Stimulated activated naive B cell treated with anti-CD40 and anti-IgM and Interleukin-4, amounts not matched to agents 10 μg/mL and 1 μg/mL and 100 μg/mL, for 72 hours (primary cell): ENCODE data around the gene CALHM3.

Experiments
- ATAC-seq, 2 donors: fragments of 150-1000 bp; cut with Tn5 transposase; replicated peaks; 2 replicates each; pipeline ENCODE4 v1.10.0; 2021; ENCODE audit warnings: moderate library complexity in 1 of 2
- DNase-seq: peaks from one replicate; pipeline ENCODE4 v3.0.0; 2021
- H3K27ac Mint-ChIP-seq: one replicate; pipeline ENCODE4 v1.8.0; 2022; ENCODE audit warnings: mild to moderate bottlenecking, mixed read lengths
- H3K27me3 Mint-ChIP-seq, 2 donors: one replicate each; pipeline ENCODE4 v1.8.0; 2022; ENCODE audit warnings: mixed read lengths in 2 of 2
- H3K36me3 Mint-ChIP-seq, 2 donors: one replicate each; pipeline ENCODE4 v1.8.0; 2022; ENCODE audit warnings: mixed read lengths in 2 of 2, mild to moderate bottlenecking in 1 of 2
- H3K4me1 Mint-ChIP-seq, 2 donors: one replicate each; pipeline ENCODE4 v1.8.0; 2022; ENCODE audit warnings: mixed read lengths in 2 of 2, mild to moderate bottlenecking in 1 of 2
- H3K4me3 Mint-ChIP-seq, 2 donors: one replicate each; pipeline ENCODE4 v1.8.0; 2022; ENCODE audit warnings: mild to moderate bottlenecking in 2 of 2, mixed read lengths in 2 of 2, moderate library complexity in 1 of 2
- H3K9me3 Mint-ChIP-seq, 2 donors: one replicate each; pipeline ENCODE4 v1.8.0; 2022; ENCODE audit warnings: mixed read lengths in 2 of 2, mild to moderate bottlenecking in 1 of 2

Gene CALHM3

DNA sequence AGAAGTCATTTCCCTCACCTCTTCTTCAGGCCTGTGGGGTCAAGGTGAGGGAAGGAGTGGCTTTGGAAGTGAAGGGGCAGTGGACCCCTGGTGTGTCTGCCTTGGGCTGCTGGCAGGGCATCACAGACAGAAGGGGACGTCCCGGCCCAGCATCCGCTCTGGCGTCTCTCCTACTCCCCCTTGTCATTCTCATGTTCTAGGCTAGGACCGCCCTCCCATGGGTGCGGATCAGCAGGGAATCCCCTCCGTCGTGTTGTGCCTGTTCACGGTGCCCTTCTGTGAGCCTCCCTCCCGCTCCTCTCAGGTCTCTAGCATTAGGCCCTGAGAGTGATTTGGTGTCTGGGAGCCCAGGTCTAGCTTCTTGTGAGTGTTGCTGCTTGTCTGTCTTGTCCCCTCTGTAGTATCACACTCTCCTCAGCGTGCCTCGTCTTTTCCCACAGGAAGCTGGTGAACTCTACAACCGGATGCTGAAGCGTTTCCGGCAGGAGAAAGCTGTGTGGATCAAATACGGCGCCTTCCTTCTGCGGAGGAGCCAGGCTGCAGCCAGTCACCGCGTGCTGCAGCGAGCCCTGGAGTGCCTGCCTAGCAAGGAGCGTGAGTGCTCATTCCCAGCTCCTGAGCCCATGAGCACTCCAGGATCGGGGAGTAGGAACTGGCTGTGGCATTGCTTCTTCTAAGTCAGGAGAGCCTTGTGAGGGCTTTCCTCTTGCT lies 35.4 kb downstream of the CALHM3 start:
- Mint-ChIP-seq H3K27me3 (no peaks in the 10 kb centered on the region), H3K4me1 (peaks cover 0 to under 1% of the 10 kb centered on the region in 2 donors), H3K27ac (peak overlapping the region; percentile 81), H3K9me3 (no peaks in the 10 kb centered on the region), H3K36me3 (peaks cover 47 to 79% of the 10 kb centered on the region in 2 donors), H3K4me3 (peak overlapping the region in 1 of 2 donors; percentile 29)
- DNase-seq (no peak), ATAC-seq (no peak)

DNA sequence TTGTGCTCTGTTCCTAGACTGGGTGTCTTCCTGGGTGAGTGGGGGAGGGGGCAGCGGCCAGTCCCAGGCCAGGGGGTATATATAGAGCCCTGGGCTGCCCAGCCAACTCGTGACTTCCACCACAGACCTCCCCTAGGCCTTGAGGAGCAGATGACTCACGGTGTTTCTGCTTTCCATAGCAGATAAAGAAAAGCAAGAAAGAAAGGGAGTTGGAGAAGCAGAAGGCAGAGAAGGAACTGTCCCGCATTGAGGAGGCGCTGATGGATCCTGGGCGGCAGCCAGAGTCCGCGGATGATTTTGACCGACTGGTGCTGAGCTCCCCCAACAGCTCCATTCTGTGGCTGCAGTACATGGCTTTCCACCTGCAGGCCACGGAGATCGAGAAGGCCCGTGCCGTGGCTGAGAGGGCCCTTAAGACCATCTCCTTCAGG lies 37.0 kb downstream of the CALHM3 start:
- H3K36me3 Mint-ChIP-seq = peaks cover 48 to 78% of the 10 kb centered on the region in 2 donors
- H3K4me3 Mint-ChIP-seq = no peak overlapping the region
- H3K27me3 Mint-ChIP-seq = no peaks in the 10 kb centered on the region
- no peak overlapping the region for H3K27ac Mint-ChIP-seq
- H3K9me3 Mint-ChIP-seq = no peaks in the 10 kb centered on the region
- ATAC-seq (no peak), DNase-seq (no peak)
- no peaks in the 10 kb centered on the region for H3K4me1 Mint-ChIP-seq

GRCh38 chr10:103441611-103442010 lies 37.4 kb downstream of the CALHM3 start:
- Mint-ChIP-seq H3K27me3 (no peaks in the 10 kb centered on the region), H3K9me3 (no peaks in the 10 kb centered on the region), H3K36me3 (peaks cover 52 to 79% of the 10 kb centered on the region in 2 donors), H3K4me3 (no peak overlapping the region), H3K27ac (no peak overlapping the region), H3K4me1 (no peaks in the 10 kb centered on the region)
- ATAC-seq = no peak
- DNase-seq = no peak

DNA sequence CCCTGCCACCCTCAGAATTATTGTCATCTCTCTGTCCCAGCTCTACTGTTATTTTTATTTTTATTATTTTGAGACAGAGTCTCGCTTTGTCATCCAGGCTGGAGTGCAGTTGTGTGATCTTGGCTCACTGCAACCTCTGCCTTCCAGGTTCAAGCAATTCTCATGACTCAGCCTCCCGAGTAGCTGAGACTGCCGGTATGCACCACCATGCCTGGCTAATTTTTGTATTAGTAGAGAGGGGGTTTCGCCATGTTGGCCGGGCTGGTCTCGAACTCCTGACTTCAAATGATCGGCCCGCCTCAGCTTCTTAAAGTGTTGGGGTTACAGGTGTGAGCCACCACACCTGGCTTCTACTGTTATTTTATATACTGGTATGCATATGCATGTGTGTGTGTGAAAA lies 37.8 kb downstream of the CALHM3 start:
- Mint-ChIP-seq H3K27ac (no peak overlapping the region), H3K4me3 (no peak overlapping the region), H3K27me3 (no peaks in the 10 kb centered on the region), H3K4me1 (no peaks in the 10 kb centered on the region), H3K9me3 (no peaks in the 10 kb centered on the region), H3K36me3 (peaks cover 51 to 79% of the 10 kb centered on the region in 2 donors)
- DNase-seq (no peak), ATAC-seq (no peak)

DNA sequence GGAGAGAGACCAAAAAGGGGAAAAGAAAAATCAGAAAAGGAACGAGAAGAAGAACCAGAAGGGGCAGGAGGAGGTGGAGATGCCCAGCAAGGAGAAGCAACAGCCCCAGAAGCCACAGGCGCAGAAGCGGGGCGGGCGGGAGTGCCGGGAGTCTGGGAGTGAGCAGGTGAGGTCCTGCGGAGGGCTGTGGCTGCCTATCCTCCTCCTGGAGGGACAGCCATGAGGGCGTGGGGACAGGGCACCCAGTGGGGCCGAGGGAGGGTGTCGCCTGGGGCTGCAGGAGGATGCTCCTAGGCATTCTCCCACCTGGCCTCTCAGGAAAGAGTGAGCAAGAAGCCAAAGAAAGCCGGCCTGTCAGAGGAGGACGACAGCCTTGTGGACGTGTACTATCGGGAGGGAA lies 38.6 kb downstream of the CALHM3 start:
- Mint-ChIP-seq H3K36me3 (peaks cover 46 to 71% of the 10 kb centered on the region in 2 donors), H3K4me1 (no peaks in the 10 kb centered on the region), H3K27me3 (no peaks in the 10 kb centered on the region), H3K27ac (peak overlapping the region; percentile 85), H3K9me3 (no peaks in the 10 kb centered on the region), H3K4me3 (no peak overlapping the region)
- ATAC-seq (no peak), DNase-seq (no peak)

DNA sequence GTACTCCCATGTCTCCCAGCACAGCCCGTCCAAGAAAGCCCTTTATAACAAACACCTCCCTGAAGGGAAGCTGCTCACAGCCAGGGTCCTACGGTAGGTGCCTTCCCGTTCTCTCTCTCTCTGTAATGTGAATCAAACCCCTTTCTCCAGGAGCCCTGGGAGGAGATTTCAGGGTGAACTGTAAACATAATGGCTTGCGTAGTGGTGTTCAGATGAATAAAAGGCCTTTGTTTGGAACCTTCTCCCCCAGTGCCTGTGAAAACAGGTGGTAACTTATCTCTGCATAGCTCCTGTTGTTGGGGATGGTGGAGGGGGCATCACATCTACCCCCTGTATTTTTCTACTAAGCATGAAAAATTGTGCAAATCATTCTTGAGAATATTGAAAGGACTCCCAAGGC lies 39.3 kb downstream of the CALHM3 start:
- no peak for ATAC-seq
- Mint-ChIP-seq H3K36me3 (peaks cover 43 to 65% of the 10 kb centered on the region in 2 donors), H3K4me3 (no peak overlapping the region), H3K27ac (peak overlapping the region; percentile 74), H3K9me3 (no peaks in the 10 kb centered on the region), H3K27me3 (no peaks in the 10 kb centered on the region), H3K4me1 (no peaks in the 10 kb centered on the region)
- DNase-seq = no peak

DNA sequence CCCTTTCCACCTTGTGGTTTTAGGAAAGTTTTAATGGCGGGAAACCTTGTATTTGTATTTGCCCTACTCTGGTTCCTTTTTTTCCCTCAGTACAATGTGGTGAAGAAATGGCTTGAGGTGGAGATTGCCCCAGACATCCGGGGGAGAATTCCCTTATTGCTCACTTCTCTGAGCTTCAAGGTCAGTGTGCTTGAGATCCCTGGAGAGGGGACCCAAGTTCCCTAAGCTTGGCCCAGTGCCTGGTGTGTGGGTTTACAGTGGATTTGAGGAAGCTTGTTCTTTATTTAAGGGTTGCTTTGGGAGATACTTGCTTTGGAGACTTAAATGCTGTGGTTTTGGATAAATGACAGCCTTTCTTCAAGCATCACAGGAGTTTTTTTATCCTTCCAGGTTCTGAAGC lies 45.2 kb downstream of the CALHM3 start:
- Mint-ChIP-seq H3K27ac (no peak overlapping the region), H3K4me3 (no peak overlapping the region), H3K4me1 (peaks cover 0 to 1% of the 10 kb centered on the region in 2 donors), H3K9me3 (no peaks in the 10 kb centered on the region), H3K27me3 (no peaks in the 10 kb centered on the region), H3K36me3 (peaks cover 36 to 61% of the 10 kb centered on the region in 2 donors)
- ATAC-seq = no peak
- DNase-seq = no peak

GRCh38 chr10:103431902-103432301 lies 47.1 kb downstream of the CALHM3 start:
- Mint-ChIP-seq H3K36me3 (peaks cover 36 to 59% of the 10 kb centered on the region in 2 donors), H3K27me3 (no peaks in the 10 kb centered on the region), H3K4me1 (peaks cover 0 to 1% of the 10 kb centered on the region in 2 donors), H3K27ac (no peak overlapping the region), H3K4me3 (no peak overlapping the region), H3K9me3 (no peaks in the 10 kb centered on the region)
- ATAC-seq (no peak), DNase-seq (no peak)

- Mint-ChIP-seq H3K36me3 (peaks cover 43 to 62% of the 10 kb centered on the region in 2 donors), H3K9me3 (no peaks in the 10 kb centered on the region), H3K27me3 (no peaks in the 10 kb centered on the region), H3K4me1 (peaks cover 1 to 5% of the 10 kb centered on the region in 2 donors), H3K4me3 (no peak overlapping the region), H3K27ac (peak overlapping the region; percentile 79)
- no peak for DNase-seq
- no peak for ATAC-seq
Observed at GRCh38 chr10:103429647-103430046, 49.4 kb downstream of the CALHM3 start.

DNA sequence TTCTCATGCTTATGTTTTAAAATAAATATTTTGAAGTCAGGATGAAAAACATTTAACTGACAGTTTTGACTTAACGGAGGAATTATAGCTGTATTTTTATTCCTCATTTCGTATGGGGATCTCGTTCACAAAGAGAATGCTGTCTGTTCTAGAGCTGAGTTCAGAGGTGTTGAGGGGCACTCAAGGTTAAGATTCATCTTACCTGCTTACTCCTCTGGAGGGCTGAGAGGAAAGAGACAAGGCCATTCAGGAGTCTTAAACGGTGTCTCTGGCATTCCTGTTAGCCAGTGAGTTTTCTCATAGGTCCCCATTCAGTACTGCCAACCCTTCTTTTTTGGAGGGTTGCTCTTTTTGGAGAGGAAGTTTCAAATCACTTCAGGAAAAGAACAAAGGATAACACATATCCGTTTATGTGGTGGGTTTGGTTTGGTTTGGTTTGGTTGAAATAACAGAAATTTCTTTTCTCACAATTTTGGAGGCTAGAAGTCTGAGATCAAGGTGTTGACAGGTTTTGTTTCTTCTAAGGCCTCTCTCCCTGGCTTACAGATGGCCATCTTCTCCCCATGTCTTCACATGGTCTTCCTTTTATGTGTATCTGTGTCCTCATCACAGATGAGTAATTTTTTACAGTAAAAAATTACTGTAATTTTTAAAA lies 49.9 kb downstream of the CALHM3 start:
- Mint-ChIP-seq H3K36me3 (peaks cover 48 to 67% of the 10 kb centered on the region in 2 donors), H3K27me3 (no peaks in the 10 kb centered on the region), H3K9me3 (no peaks in the 10 kb centered on the region), H3K4me1 (peaks cover 1 to 5% of the 10 kb centered on the region in 2 donors), H3K4me3 (no peak overlapping the region), H3K27ac (peak overlapping the region; percentile 14)
- DNase-seq (no peak), ATAC-seq (no peak)

DNA sequence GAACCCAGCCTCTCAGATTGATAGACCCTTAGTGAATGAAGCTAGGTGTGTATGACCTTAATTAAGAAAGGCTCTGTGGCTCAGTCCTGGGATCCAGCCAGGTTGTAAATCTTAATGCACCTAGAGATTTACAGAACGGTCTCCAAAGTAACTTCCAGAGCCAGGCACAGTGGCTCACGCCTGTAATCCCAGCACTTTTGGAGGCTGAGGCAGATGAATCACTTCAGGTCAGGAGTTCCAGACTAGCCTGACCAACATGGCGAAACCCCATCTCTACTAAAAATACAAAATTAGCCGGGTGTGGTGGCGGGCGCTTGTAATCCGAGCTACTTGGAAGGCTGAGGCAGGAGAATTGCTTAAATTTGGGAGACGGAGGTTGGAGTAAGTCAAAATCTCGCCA lies 51.2 kb downstream of the CALHM3 start:
- Mint-ChIP-seq H3K4me3 (no peak overlapping the region), H3K36me3 (peaks cover 48 to 68% of the 10 kb centered on the region in 2 donors), H3K27ac (no peak overlapping the region), H3K27me3 (no peaks in the 10 kb centered on the region), H3K4me1 (peaks cover 1 to 5% of the 10 kb centered on the region in 2 donors), H3K9me3 (no peaks in the 10 kb centered on the region)
- DNase-seq (no peak), ATAC-seq (no peak)

- H3K9me3 Mint-ChIP-seq = no peaks in the 10 kb centered on the region
- H3K4me3 Mint-ChIP-seq = no peak overlapping the region
- no peak overlapping the region for H3K27ac Mint-ChIP-seq
- H3K36me3 Mint-ChIP-seq = peaks cover 48 to 51% of the 10 kb centered on the region in 2 donors
- ATAC-seq = no peak
- no peak for DNase-seq
- no peaks in the 10 kb centered on the region for H3K27me3 Mint-ChIP-seq
- peaks cover 0 to 5% of the 10 kb centered on the region in 2 donors for H3K4me1 Mint-ChIP-seq
Observed at GRCh38 chr10:103423748-103424147, 55.3 kb downstream of the CALHM3 start.
